Thyroid gland (tissue), 4 donors: Measurements from ENCODE around the gene HSPA14.

Source experiments
- CTCF ChIP-seq, 6 experiments: fragments of 200-600 bp in 3 of 6; fragments of 450-650 bp in 3 of 6; sonication (generic) in 3 of 6; IDR thresholded peaks; one replicate each; pipeline ENCODE4 v1.5.1; 2016 to 2019; ENCODE audit warnings: antibody characterized with exemption in 6 of 6, mild to moderate bottlenecking in 2 of 6, inconsistent platforms in 1 of 6, moderate library complexity in 1 of 6
- POLR2A ChIP-seq, 2 donors: fragments of 450-650 bp; IDR thresholded peaks; one replicate each; pipeline ENCODE4 v1.6.1; 2017; ENCODE audit warnings: antibody characterized with exemption in 2 of 2, mild to moderate bottlenecking in 2 of 2, moderate library complexity in 1 of 2

- TF ChIP-seq CTCF (IDR thresholded peaks at IDR 0.05) = no peak
- TF ChIP-seq POLR2A (IDR thresholded peaks at IDR 0.05) = no peak
These were observed 25.8 kb upstream of the HSPA14 start for GRCh38 chr10:14812271-14812670.
